ENCODE results near the gene PPP1R13B.

- no peak for TF ChIP-seq CTCF (IDR thresholded peaks at IDR 0.05; ENCODE audit: low read depth, low read length)
- no peak for TF ChIP-seq POLR2A (IDR thresholded peaks at IDR 0.05; ENCODE audit: extremely low read depth, insufficient read length)
These were observed 43.7 kb upstream of the PPP1R13B start for GRCh38 chr14:103890821-103891666.

All from NB4 (cell line).